Measurements from ENCODE around the gene ANAPC15. TPM values are rescaled to one million over a fixed set of nuclear protein-coding genes. Genes with fewer than 3 reads are reported as not detected.
A peak's percentile ranks its signal among the peaks of the same experiment; 100 is the strongest.

Gene ANAPC15
- total and polyA plus RNA-seq, 9 of the 15 experiments (the other 6 are each of a cell fraction or from before 2014, with no cell fraction given): 53.0 to 254 (median 75.7) TPM

DNA sequence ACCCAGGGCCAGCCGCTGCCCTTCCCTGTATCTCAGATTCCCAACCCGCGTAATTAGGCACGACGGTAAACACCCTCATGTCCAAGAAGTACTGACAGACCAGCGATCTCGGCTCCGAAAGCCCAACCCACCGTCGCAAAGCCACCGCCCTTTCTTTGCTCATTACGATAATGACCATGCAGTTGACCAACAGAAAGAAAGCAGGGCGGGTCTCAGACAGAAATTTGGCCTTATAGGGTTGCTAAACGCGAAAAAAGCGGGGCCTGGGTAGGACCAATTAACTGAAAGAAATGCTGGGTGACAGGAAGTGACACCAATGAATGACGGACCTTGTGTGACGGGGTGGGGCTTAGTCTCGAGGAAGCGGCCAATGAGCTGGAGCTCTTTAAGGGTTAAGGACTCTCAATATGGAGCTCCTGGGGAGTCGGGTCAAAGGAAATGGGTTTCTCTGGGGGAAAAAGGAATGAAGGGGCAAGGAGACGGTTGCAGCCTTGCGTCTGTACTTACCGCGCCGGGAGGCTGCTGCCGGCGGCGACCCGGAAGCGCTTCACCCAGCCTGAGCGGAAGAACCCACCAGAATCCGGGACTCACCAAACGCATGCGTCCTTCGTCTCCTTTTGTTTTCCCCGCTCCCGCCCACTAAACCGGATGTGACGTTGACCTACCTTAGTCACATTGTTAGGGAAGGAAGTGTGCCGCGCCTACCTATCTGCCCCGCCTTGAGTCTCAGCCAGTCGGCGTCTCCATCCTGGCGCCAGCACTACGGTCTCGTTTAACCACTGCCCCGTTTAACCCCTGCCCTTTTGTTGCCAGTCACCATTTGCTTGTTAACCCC lies at the start of gene ANAPC15 (continued):
- TF ChIP-seq SLC30A9 (CRISPR knock-in tag; IDR thresholded peaks at IDR 0.05) (no peak), ZNF12 (CRISPR knock-in tag; IDR thresholded peaks at IDR 0.05) (no peak), EGR1 (conservative IDR thresholded peaks at IDR 0.05) (peak; percentile 80), TAF9B (IDR thresholded peaks at IDR 0.05; ENCODE audit: partially characterized antibody) (peak; percentile 62), ILF3 (IDR thresholded peaks at IDR 0.05; ENCODE audit: borderline replicate concordance) (no peak), RFX1 (IDR thresholded peaks at IDR 0.05) (no peak; the same call in 1 of the 2 replicates), EP300 (IDR thresholded peaks at IDR 0.05; ENCODE audit: low read length) (peak; percentile 34; the same call in 1 of the 2 replicates), RAD21 (CRISPR knock-in tag; conservative IDR thresholded peaks at IDR 0.05 in 1 of 2, IDR thresholded peaks at IDR 0.05 in 1 of 2) (0 out of 4 replicates have a peak, but pooled peaks of 1 of the 2 experiments have one; percentile 7), RAD51 (IDR thresholded peaks at IDR 0.05; ENCODE audit: borderline replicate concordance, low read depth) (0 out of 2 replicates have a peak, but pooled peaks have one; percentile 27), MNT (conservative IDR thresholded peaks at IDR 0.05) (peak; percentile 59 to 79; a peak in 3 of 4 replicates), FIP1L1 (IDR thresholded peaks at IDR 0.05; ENCODE audit: low read depth, low read length, poor library complexity, severe bottlenecking) (no peak), KLF1 (tag; IDR thresholded peaks at IDR 0.05) (peak; percentile 59; the same call in 1 of the 2 replicates), TCF3 (CRISPR knock-in tag; IDR thresholded peaks at IDR 0.05) (peak; percentile 56; the same call in 1 of the 2 replicates), ZNF707 (CRISPR knock-in tag; conservative IDR thresholded peaks at IDR 0.05) (no peak), SP2 (IDR thresholded peaks at IDR 0.05; ENCODE audit: extremely low read depth, low read depth, low read length, poor library complexity, severe bottlenecking) (peak; percentile 78), KLF16 (IDR thresholded peaks at IDR 0.05) (peak; percentile 2; the same call in 1 of the 2 replicates), KAT8 (IDR thresholded peaks at IDR 0.05; ENCODE audit: low read depth) (no peak), TCF7 (IDR thresholded peaks at IDR 0.05; ENCODE audit: borderline replicate concordance) (0 out of 2 replicates have a peak, but pooled peaks have one; percentile 25), CAMTA2 (CRISPR knock-in tag; conservative IDR thresholded peaks at IDR 0.05) (no peak)
- TF ChIP-seq, protein P1, sequence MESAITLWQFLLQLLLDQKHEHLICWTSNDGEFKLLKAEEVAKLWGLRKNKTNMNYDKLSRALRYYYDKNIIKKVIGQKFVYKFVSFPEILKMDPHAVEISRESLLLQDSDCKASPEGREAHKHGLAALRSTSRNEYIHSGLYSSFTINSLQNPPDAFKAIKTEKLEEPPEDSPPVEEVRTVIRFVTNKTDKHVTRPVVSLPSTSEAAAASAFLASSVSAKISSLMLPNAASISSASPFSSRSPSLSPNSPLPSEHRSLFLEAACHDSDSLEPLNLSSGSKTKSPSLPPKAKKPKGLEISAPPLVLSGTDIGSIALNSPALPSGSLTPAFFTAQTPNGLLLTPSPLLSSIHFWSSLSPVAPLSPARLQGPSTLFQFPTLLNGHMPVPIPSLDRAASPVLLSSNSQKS (CRISPR knock-in tag; IDR thresholded peaks at IDR 0.05): no peak; the same call in 1 of the 2 replicates
- TF ChIP-seq, protein P2, sequence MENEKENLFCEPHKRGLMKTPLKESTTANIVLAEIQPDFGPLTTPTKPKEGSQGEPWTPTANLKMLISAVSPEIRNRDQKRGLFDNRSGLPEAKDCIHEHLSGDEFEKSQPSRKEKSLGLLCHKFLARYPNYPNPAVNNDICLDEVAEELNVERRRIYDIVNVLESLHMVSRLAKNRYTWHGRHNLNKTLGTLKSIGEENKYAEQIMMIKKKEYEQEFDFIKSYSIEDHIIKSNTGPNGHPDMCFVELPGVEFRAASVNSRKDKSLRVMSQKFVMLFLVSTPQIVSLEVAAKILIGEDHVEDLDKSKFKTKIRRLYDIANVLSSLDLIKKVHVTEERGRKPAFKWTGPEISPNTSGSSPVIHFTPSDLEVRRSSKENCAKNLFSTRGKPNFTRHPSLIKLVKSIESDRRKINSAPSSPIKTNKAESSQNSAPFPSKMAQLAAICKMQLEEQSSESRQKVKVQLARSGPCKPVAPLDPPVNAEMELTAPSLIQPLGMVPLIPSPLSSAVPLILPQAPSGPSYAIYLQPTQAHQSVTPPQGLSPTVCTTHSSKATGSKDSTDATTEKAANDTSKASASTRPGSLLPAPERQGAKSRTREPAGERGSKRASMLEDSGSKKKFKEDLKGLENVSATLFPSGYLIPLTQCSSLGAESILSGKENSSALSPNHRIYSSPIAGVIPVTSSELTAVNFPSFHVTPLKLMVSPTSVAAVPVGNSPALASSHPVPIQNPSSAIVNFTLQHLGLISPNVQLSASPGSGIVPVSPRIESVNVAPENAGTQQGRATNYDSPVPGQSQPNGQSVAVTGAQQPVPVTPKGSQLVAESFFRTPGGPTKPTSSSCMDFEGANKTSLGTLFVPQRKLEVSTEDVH (IDR thresholded peaks at IDR 0.05; ENCODE audit: low read depth, partially characterized antibody): peak; percentile 89
- TF ChIP-seq, protein P3, sequence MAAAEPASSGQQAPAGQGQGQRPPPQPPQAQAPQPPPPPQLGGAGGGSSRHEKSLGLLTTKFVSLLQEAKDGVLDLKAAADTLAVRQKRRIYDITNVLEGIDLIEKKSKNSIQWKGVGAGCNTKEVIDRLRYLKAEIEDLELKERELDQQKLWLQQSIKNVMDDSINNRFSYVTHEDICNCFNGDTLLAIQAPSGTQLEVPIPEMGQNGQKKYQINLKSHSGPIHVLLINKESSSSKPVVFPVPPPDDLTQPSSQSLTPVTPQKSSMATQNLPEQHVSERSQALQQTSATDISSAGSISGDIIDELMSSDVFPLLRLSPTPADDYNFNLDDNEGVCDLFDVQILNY (CRISPR knock-in tag; IDR thresholded peaks at IDR 0.05): no peak
